ENCODE measurements around the gene ADK.

ADK gene

GRCh38 chr10:74275755-74276290, 124.8 kb downstream of the ADK start:
- TF ChIP-seq SIN3A (IDR thresholded peaks at IDR 0.05; ENCODE audit: borderline replicate concordance, insufficient read depth, low read length), result no peak

- TF ChIP-seq POLR2AphosphoS5 (IDR thresholded peaks at IDR 0.05; ENCODE audit: low read depth, low read length), result no peak
- TF ChIP-seq FOXP2 (optimal IDR thresholded peaks at IDR 0.05; ENCODE audit: borderline replicate concordance, extremely low read depth, extremely low read length, insufficient read depth), result no peak
- TF ChIP-seq SIN3A (IDR thresholded peaks at IDR 0.05; ENCODE audit: borderline replicate concordance, insufficient read depth, low read length), result no peak
- no peak for TF ChIP-seq REST (IDR thresholded peaks at IDR 0.05; ENCODE audit: insufficient read depth in 1 of 2, low read depth in 2 of 2, low read length in 2 of 2)
- TF ChIP-seq TAF1 (IDR thresholded peaks at IDR 0.05; ENCODE audit: borderline replicate concordance, insufficient read depth, low read length), result no peak
These were observed 125.4 kb downstream of the ADK start for GRCh38 chr10:74276416-74276815.

DNA sequence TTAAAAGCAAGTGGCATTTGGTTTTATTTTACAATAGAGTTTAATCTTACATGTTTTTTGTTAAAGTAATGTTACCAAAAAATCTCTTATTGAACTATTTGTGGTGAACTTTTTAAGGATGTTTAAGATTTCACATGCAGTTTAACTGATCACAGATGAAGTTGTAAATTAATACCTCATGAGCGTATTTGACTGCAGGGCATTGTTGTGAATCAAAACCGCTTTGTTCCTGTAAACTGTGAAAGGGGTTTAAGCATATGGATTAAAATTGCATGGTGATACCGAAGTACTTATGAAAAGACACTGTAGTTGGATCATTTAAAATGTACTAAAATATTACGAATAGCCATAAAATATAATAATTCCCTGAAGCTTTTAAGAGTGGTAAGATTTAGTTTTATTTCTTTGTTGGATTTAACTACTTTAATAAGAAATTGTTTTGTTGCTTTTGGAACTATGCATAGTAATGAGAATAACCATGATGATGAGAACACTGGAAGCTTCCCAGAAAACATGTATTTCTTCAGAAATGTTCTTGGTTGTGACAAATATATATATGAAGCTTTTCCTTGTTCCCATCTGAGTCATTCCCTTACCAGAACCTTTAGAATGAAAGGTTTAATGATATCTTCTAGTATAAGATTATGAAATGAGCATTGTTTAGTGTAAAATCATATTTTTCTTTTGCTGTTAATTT, 131.3 kb downstream of the ADK start:
- TF ChIP-seq FOXP2 (optimal IDR thresholded peaks at IDR 0.05; ENCODE audit: borderline replicate concordance, extremely low read depth, extremely low read length, insufficient read depth), result no peak
- TF ChIP-seq POLR2AphosphoS5 (IDR thresholded peaks at IDR 0.05; ENCODE audit: low read depth, low read length), result no peak
- TF ChIP-seq TAF1 (IDR thresholded peaks at IDR 0.05; ENCODE audit: borderline replicate concordance, insufficient read depth, low read length), result no peak
- TF ChIP-seq REST (IDR thresholded peaks at IDR 0.05; ENCODE audit: insufficient read depth in 1 of 2, low read depth in 2 of 2, low read length in 2 of 2), result no peak
- no peak for TF ChIP-seq SIN3A (IDR thresholded peaks at IDR 0.05; ENCODE audit: borderline replicate concordance, insufficient read depth, low read length)

- TF ChIP-seq POLR2AphosphoS5 (IDR thresholded peaks at IDR 0.05; ENCODE audit: low read depth, low read length), result no peak
- no peak for TF ChIP-seq SIN3A (IDR thresholded peaks at IDR 0.05; ENCODE audit: borderline replicate concordance, insufficient read depth, low read length)
- TF ChIP-seq REST (IDR thresholded peaks at IDR 0.05; ENCODE audit: insufficient read depth in 1 of 2, low read depth in 2 of 2, low read length in 2 of 2), result no peak
- TF ChIP-seq TAF1 (IDR thresholded peaks at IDR 0.05; ENCODE audit: borderline replicate concordance, insufficient read depth, low read length), result no peak
- TF ChIP-seq FOXP2 (optimal IDR thresholded peaks at IDR 0.05; ENCODE audit: borderline replicate concordance, extremely low read depth, extremely low read length, insufficient read depth), result no peak
These were observed 131.8 kb downstream of the ADK start for GRCh38 chr10:74282848-74283210.

DNA sequence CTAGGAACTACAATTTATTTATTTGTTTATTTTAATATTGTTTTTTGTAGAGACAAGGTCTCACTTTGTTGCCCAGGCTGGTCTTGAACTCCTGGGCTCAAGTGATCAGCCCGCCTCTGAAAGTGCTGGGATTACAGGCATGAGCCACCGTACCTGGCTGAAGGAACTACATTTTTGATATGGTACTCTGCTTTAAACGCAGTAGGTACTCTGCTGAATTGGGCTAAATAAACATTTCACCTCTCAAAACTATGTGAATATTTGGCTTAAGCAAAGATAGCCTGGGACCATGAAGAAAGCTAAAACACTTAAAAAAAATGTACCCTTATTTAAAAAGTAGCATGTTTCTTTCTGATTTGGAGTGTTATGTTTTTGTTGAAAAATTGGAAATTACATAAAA, 138.2 kb downstream of the ADK start:
- no peak for TF ChIP-seq FOXP2 (optimal IDR thresholded peaks at IDR 0.05; ENCODE audit: borderline replicate concordance, extremely low read depth, extremely low read length, insufficient read depth)

- TF ChIP-seq FOXP2 (optimal IDR thresholded peaks at IDR 0.05; ENCODE audit: borderline replicate concordance, extremely low read depth, extremely low read length, insufficient read depth), result no peak
- no peak for TF ChIP-seq REST (IDR thresholded peaks at IDR 0.05; ENCODE audit: insufficient read depth in 1 of 2, low read depth in 2 of 2, low read length in 2 of 2)
- no peak for TF ChIP-seq TAF1 (IDR thresholded peaks at IDR 0.05; ENCODE audit: borderline replicate concordance, insufficient read depth, low read length)
- no peak for TF ChIP-seq POLR2AphosphoS5 (IDR thresholded peaks at IDR 0.05; ENCODE audit: low read depth, low read length)
- no peak for TF ChIP-seq SIN3A (IDR thresholded peaks at IDR 0.05; ENCODE audit: borderline replicate concordance, insufficient read depth, low read length)
These were observed 138.9 kb downstream of the ADK start for GRCh38 chr10:74289951-74290350.
